8988T (cell line): Measurements from ENCODE around the gene PCDH7.

Experiments
- DNase-seq: peaks from one replicate; pipeline ENCODE4 v3.0.0; 2011

The PCDH7 gene, protein sequence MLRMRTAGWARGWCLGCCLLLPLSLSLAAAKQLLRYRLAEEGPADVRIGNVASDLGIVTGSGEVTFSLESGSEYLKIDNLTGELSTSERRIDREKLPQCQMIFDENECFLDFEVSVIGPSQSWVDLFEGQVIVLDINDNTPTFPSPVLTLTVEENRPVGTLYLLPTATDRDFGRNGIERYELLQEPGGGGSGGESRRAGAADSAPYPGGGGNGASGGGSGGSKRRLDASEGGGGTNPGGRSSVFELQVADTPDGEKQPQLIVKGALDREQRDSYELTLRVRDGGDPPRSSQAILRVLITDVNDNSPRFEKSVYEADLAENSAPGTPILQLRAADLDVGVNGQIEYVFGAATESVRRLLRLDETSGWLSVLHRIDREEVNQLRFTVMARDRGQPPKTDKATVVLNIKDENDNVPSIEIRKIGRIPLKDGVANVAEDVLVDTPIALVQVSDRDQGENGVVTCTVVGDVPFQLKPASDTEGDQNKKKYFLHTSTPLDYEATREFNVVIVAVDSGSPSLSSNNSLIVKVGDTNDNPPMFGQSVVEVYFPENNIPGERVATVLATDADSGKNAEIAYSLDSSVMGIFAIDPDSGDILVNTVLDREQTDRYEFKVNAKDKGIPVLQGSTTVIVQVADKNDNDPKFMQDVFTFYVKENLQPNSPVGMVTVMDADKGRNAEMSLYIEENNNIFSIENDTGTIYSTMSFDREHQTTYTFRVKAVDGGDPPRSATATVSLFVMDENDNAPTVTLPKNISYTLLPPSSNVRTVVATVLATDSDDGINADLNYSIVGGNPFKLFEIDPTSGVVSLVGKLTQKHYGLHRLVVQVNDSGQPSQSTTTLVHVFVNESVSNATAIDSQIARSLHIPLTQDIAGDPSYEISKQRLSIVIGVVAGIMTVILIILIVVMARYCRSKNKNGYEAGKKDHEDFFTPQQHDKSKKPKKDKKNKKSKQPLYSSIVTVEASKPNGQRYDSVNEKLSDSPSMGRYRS (N-terminal part only)

GRCh38 chr4:30720021-30720660 is at the start of gene PCDH7:
Gene PCDH7 (plus strand): TSS chr4:30720369. CDS start chr4:30721423, 1,054 bp downstream.
- peak; percentile 71 for DNase-seq

- no peak for DNase-seq
Observed at GRCh38 chr4:30671926-30672448, 48.2 kb upstream of the PCDH7 start.

- no peak for DNase-seq
Observed at GRCh38 chr4:30696191-30696590, 24.0 kb upstream of the PCDH7 start.

DNA sequence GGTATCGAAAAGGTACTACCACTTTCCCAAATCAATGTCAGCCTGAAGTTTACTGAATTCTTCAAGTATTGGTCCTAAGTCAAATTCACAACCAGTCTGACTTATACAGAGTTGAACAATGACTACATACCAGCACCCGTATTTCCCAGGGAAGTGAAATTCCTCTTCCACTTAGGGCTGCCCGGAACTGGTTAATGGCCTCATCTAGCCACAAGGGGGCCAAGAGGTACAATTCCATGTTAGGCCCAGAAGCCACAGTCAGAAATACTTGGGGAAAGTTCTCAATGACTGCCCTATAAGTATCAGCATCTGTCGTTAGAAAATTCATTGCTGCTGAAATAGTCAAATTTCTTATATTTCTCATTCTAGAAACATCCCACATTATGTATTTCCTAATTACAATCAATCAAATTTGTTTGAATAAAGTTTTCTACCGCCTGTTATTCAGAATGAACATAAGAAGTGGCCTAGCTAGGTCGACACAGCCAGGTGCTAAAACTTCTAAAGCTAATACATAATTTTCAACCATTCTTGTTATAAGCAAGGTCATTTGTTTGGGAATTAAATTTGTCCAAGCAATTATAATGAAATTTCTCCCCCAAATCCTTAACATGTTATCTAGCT is 5.6 kb upstream of the PCDH7 start:
- DNase-seq: no peak

GRCh38 chr4:30716158-30716557 is 4.0 kb upstream of the PCDH7 start:
- DNase-seq: no peak

DNA sequence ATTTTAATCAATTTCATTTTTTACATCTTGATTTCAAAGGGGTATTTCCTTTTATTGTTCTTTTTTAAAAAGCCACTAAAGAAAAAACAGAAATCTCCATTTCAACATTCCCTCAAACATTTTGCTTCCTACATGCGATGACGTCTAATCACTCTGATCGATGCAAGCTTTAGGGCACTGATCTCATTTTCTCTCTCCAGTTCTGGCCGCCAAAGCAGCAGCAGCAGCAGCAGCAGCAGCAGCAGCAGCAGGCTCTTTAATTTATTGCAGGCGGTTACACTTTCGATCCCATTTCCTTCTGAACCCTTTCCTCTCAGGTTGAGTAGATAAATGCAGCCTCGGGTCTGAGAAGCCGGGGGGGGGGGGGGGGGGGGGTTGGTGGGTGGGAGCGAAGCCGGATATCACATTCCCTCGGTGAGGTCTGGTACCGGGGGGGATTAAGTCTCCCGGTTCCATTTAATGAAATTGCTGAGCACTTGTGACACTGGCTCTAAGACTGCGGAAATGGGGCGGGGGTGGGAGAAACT is 3.4 kb upstream of the PCDH7 start:
- no peak for DNase-seq

- peak; percentile 37 for DNase-seq
Observed at GRCh38 chr4:30717208-30718020, 2.8 kb upstream of the PCDH7 start.

- DNase-seq: no peak
Observed at GRCh38 chr4:30718021-30718542, 2.1 kb upstream of the PCDH7 start.

DNA sequence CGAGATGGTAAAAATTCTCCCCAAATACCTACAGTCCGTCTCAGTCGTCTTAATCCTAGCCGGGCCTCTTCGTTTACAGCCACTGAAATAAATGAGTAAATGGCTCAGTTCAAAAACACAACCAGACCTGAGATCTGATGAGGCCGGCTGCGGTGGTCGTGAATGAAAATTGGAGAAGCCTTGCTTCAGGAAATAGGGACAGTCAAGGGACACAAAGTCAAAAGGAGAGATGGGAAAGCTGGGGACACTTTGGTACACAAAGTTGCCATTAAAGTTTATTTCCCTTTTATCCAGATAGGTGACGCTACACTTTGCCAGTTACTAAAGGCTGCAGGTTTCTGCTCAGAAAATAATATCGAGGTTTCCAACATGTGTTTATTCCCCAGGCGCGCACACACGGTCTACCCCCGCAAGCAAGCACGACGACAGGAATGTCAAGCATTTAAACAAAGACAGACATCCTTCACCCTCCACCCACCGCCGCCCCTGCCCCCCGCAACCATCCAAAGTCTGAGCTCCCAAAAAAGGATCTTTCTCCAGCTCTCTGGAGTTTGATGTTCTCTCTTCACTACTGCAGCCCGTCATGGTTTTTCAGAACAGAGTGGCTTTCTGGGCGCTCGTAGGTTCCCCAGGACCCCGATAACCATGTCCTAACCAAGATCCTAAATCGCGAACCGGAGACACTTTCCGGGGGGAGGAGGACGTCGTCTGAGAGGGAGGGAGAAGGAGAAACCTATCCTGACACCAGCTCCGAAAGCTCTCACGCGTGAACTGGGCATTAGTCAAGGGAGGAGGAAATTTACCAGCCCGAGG is 1.3 kb upstream of the PCDH7 start:
- DNase-seq: no peak

- peak; percentile 72 for DNase-seq
Observed at GRCh38 chr4:30719454-30720020, 632 bp upstream of the PCDH7 start.

DNA sequence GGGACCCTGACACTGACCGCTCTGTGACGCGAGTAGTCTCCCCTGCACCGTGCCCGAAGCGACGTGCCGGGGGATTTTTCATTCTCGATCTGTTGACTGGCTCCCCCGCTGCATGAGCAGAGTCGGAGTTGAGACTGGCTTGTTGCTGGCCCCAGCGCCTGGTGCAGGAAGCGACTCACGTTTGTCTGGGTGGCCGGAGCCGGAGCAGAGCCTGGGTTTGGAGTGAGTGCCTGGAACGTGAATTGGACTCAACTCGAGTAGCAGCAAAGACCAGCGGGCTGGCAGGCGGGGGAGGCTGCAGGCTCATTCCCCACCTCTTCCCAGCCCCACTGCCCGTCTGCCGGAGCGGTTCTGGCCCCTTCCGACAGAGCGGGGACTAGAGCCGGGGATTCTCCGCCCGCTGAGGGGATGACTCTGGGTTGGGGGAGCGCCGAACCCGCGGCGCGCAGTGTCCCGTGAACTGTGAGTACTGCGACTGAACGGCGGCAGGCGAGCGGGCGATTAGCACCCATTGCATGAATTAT is 554 bp downstream of the PCDH7 start:
- peak; percentile 63 for DNase-seq

- peak; percentile 66 for DNase-seq
Observed at GRCh38 chr4:30721185-30722091, 1.3 kb downstream of the PCDH7 start.

DNA sequence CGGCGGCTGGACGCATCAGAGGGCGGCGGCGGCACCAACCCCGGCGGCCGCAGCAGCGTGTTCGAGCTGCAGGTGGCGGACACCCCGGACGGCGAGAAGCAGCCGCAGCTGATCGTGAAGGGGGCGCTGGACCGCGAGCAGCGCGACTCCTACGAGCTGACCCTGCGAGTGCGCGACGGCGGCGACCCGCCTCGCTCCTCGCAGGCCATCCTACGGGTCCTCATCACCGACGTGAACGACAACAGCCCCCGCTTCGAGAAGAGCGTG is 1.9 kb downstream of the PCDH7 start:
- no peak for DNase-seq

DNA sequence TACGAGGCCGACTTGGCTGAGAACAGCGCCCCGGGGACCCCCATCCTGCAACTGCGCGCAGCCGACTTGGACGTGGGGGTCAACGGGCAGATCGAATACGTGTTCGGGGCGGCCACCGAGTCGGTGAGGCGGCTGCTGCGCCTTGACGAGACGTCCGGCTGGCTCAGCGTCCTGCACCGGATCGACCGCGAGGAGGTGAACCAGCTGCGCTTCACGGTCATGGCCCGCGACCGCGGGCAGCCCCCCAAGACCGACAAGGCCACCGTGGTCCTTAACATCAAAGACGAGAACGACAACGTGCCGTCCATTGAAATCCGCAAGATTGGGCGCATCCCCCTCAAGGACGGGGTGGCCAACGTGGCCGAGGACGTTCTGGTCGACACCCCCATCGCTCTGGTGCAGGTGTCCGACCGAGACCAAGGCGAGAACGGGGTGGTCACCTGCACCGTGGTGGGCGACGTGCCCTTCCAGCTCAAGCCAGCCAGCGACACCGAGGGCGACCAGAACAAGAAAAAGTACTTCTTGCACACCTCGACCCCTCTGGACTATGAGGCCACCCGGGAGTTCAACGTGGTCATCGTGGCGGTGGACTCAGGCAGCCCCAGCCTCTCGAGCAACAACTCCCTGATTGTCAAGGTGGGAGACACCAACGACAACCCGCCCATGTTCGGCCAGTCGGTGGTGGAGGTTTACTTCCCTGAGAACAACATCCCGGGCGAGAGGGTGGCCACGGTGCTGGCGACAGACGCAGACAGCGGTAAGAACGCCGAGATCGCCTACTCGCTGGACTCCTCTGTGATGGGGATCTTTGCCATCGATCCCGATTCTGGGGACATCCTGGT is 2.4 kb downstream of the PCDH7 start:
- no peak for DNase-seq

- DNase-seq: no peak
Observed at GRCh38 chr4:30723201-30723955, 3.2 kb downstream of the PCDH7 start.

GRCh38 chr4:30724247-30724646 is 4.1 kb downstream of the PCDH7 start:
- DNase-seq: no peak

- DNase-seq: no peak
Observed at GRCh38 chr4:30725562-30725961, 5.4 kb downstream of the PCDH7 start.
